IMR-90 (cell line): ENCODE data around the gene SUGT1. TPM values are rescaled to one million over a fixed set of nuclear protein-coding genes. Genes with fewer than 3 reads are reported as not detected.

ENCODE experiments used
- ATAC-seq: fragments of 200-7000 bp; cut with Tn5 transposase; 2 replicates; pipeline ENCODE4 v1.9.1; 2020; ENCODE audit warnings: low read depth, mild to moderate bottlenecking, moderate library complexity
- BruUV-seq: library from RNA; stranded (reverse); fragments of 400-500 nt; replicated peaks from 2 replicates; lab custom pipeline; 2021; lab: Mats Ljungman, UMichigan
- CTCF ChIA-PET: fragments of 300-600 bp; formaldehyde crosslinking; extraction: SDS; loops from one replicate; lab custom pipeline; 2021; ENCODE audit warnings: antibody characterized with exemption; lab: Yijun Ruan, JAX
- POLR2A ChIA-PET: fragments of 300-600 bp; sonication (Branson Sonifier 250); formaldehyde crosslinking; loops from one replicate; lab custom pipeline; 2022; ENCODE audit warnings: antibody characterized with exemption; ENCODE audit not compliant: unreplicated experiment; lab: Charles Lee
- DNase-seq: peaks from one replicate; pipeline ENCODE4 v3.0.0; 2013
- H2AFZ ChIP-seq: replicated peaks from 2 replicates; pipeline ENCODE3; 2013; ENCODE audit warnings: low read length, mild to moderate bottlenecking; ENCODE audit not compliant: poor library complexity
- H2AK5ac ChIP-seq: 2 replicates; pipeline ENCODE4 v1.6.1; 2013; ENCODE audit warnings: low read depth, low read length, inconsistent platforms
- H2AK9ac ChIP-seq: replicated peaks from 2 replicates; pipeline ENCODE3; 2013; ENCODE audit warnings: mild to moderate bottlenecking, low read depth, low read length, moderate library complexity; ENCODE audit not compliant: poor library complexity
- H2BK120ac ChIP-seq: 2 replicates; pipeline ENCODE4 v1.6.1; 2013; ENCODE audit warnings: low read depth, low read length, inconsistent platforms
- H2BK15ac ChIP-seq: 3 replicates; pipeline ENCODE4 v1.6.1; 2013; ENCODE audit warnings: low read depth, low read length, inconsistent platforms
- H2BK20ac ChIP-seq: 2 replicates; pipeline ENCODE4 v1.6.1; 2013; ENCODE audit warnings: low read depth, mild to moderate bottlenecking, inconsistent platforms, low read length, moderate library complexity
- H2BK5ac ChIP-seq: 2 replicates; pipeline ENCODE4 v1.6.1; 2013; ENCODE audit warnings: mild to moderate bottlenecking, low read depth, low read length, inconsistent platforms; ENCODE audit not compliant: poor library complexity, severe bottlenecking
- H3K14ac ChIP-seq: replicated peaks from 2 replicates; pipeline ENCODE4 v1.6.1; 2013; ENCODE audit warnings: low read depth, low read length, inconsistent platforms
- H3K18ac ChIP-seq: 2 replicates; pipeline ENCODE4 v1.6.1; 2013; ENCODE audit warnings: low read depth, low read length, control low read depth
- H3K23ac ChIP-seq: 2 replicates; pipeline ENCODE4 v1.6.1; 2013; ENCODE audit warnings: low read depth, low read length, inconsistent platforms
- H3K27ac ChIP-seq: 2 replicates; pipeline ENCODE4 v1.5.1; 2013; ENCODE audit warnings: mild to moderate bottlenecking, control low read depth, low read length; ENCODE audit not compliant: insufficient read depth
- H3K27me3 ChIP-seq: 2 replicates; pipeline ENCODE4 v1.6.1; 2013; ENCODE audit warnings: low read length; ENCODE audit not compliant: control insufficient read depth, insufficient read depth
- H3K36me3 ChIP-seq: 2 replicates; pipeline ENCODE4 v1.6.1; 2013; ENCODE audit warnings: low read length, mixed read lengths; ENCODE audit not compliant: control insufficient read depth, insufficient read depth
- H3K4ac ChIP-seq: 2 replicates; pipeline ENCODE4 v1.6.1; 2013; ENCODE audit warnings: low read depth, low read length, inconsistent platforms
- H3K4me1 ChIP-seq: 2 replicates; pipeline ENCODE4 v1.6.1; 2013; ENCODE audit warnings: low read length, mixed read lengths; ENCODE audit not compliant: control insufficient read depth, insufficient read depth
- H3K4me2 ChIP-seq: 2 replicates; pipeline ENCODE4 v1.6.1; 2013; ENCODE audit warnings: low read depth, mild to moderate bottlenecking, control low read depth, low read length, moderate library complexity
- H3K4me3 ChIP-seq: 2 replicates; pipeline ENCODE4 v1.5.1; 2013; ENCODE audit warnings: low read depth, mild to moderate bottlenecking, control low read depth, low read length, moderate library complexity; ENCODE audit not compliant: insufficient read depth
- H3K56ac ChIP-seq: 2 replicates; pipeline ENCODE4 v1.6.1; 2013; ENCODE audit warnings: low read length, inconsistent platforms; ENCODE audit not compliant: insufficient read depth; ENCODE audit errors: extremely low read depth
- H3K79me1 ChIP-seq, 2 experiments: 2 replicates each; pipeline ENCODE4 v1.6.1; 2013; ENCODE audit warnings: low read length in 2 of 2, inconsistent platforms in 1 of 2, low read depth in 1 of 2
- H3K9ac ChIP-seq: 2 replicates; pipeline ENCODE4 v1.6.1; 2013; ENCODE audit warnings: low read depth, low read length, control low read depth
- H3K9me1 ChIP-seq: 2 replicates; pipeline ENCODE4 v1.6.1; 2013; ENCODE audit warnings: low read length, inconsistent platforms; ENCODE audit not compliant: insufficient read depth
- H3K9me3 ChIP-seq: 2 replicates; pipeline ENCODE4 v1.6.1; 2013; ENCODE audit warnings: low read length; ENCODE audit not compliant: control insufficient read depth, insufficient read depth
- H4K20me1 ChIP-seq: 2 replicates; pipeline ENCODE4 v1.6.1; 2013; ENCODE audit warnings: low read length, inconsistent platforms; ENCODE audit not compliant: insufficient read depth
- H4K5ac ChIP-seq: 2 replicates; pipeline ENCODE4 v1.6.1; 2013; ENCODE audit warnings: mild to moderate bottlenecking, low read depth, low read length, control low read depth
- H4K8ac ChIP-seq, 2 experiments: 2 replicates each; pipeline ENCODE4 v1.6.1; 2013; ENCODE audit warnings: low read depth in 2 of 2, low read length in 2 of 2, control low read depth in 1 of 2, inconsistent platforms in 1 of 2
- H4K91ac ChIP-seq: 2 replicates; pipeline ENCODE4 v1.6.1; 2013; ENCODE audit warnings: low read depth, low read length, inconsistent platforms; ENCODE audit not compliant: insufficient read depth
- SMC3 ChIP-seq: fragments of 150-350 bp; IDR thresholded peaks from 2 replicates; pipeline ENCODE4 v1.6.1; 2016; ENCODE audit warnings: low read depth, mild to moderate bottlenecking, antibody characterized with exemption, low read length, moderate library complexity
- WGBS, 2 experiments: methylation state at CpG; one replicate each; pipeline versions ENCODE4 v1.1.5 to v1.1.7; 2013; ENCODE audit warnings: missing lambda C conversion rate in 2 of 2; ENCODE audit not compliant: insufficient read length in 1 of 2; ENCODE audit errors: extremely low coverage in 2 of 2; 5-methylcytosine and 5-hydroxymethylcytosine counted together
- dilution Hi-C: fragments of 300-500 bp; cut with HindIII; formaldehyde crosslinking; loops from one replicate; pipeline ENCODE4 v1.14.3; 2018; ENCODE audit warnings: low sequenced_read_pairs; ENCODE audit not compliant: unreplicated experiment
- in situ Hi-C: fragments of 300-500 bp; cut with MboI; formaldehyde crosslinking; loops from 3 replicates; pipeline ENCODE4 v1.14.3; 2019; ENCODE audit warnings: low sequenced_read_pairs, inconsistent platforms, mixed read lengths
- intact Hi-C: fragments of 100-400 bp; cut with micrococcal nuclease; formaldehyde crosslinking; loops from 2 replicates; pipeline ENCODE4 v1.10.0; 2022
- polyA plus RNA-seq, 3 experiments: library from polyadenylated mRNA; depleted of rRNA; stranded (reverse); fragments of >200 nt; gene quantifications; 2 replicates each; pipeline ENCODE4 v1.2.3, GENCODE V29; 2012; ENCODE audit warnings: low replicate concordance in 1 of 3
- total RNA-seq: library from RNA; depleted of rRNA; stranded (reverse); fragments of >200 nt; gene quantifications from 2 replicates; pipeline ENCODE4 v1.2.3, GENCODE V29; 2012
- TF ChIP-seq, protein P1 (sequence below): conservative IDR thresholded peaks from 2 replicates; pipeline ENCODE4 v1.5.1; 2012; ENCODE audit warnings: mild to moderate bottlenecking, low read depth, low read length, improper control_type of control experiment

SUGT1 gene
- total and polyA plus RNA-seq, 2 of the 4 experiments (the other 2 are of a cell fraction): 21.5 to 24.6 TPM

DNA sequence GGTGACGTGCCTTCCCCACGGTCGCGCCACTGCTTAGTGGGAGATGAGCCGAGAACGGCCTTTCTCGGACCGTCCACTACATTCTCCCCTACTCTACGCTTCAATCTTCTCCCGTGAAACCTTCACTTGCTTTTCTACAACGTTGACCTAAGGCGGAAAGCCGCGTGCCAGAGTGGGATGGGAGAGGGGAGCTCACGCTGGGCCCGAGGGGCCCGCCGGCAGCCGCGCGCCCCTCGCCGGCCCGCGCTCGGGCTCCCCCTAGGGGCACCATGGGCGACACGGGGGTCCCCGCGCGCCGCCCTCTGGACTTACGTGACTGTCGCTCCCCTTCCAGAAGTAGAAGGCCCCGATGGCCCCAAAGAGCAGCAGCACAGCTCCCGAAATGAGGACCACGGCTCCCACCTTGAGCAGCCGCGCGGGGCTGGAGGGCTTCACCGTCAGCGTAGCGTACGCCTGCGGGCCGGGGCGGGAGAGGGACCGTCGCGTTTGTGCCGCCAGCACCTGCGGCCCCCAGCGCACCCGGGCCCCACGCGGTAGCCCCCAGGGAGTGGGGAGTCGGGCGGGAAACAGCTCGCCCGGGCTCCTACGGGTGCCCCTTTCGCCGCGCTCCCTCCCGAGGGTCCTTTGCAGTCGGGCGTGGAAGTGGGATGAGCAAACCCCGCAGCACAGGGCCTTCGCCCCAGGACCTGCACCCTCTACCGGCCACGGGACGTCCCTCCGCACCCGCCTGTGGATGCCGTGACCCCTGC, 86.3 kb downstream of the SUGT1 start:
- H3K4me3 ChIP-seq: peak overlapping the region; percentile 23; the same call in 1 of the 2 replicates
- H3K18ac ChIP-seq: no peak overlapping the region
- H2AFZ ChIP-seq: peak overlapping the region; percentile 85
- H3K9me3 ChIP-seq: no peaks in the 10 kb centered on the region
- no peak overlapping the region for H2BK5ac ChIP-seq
- peaks cover 28% of the 10 kb centered on the region for H3K27me3 ChIP-seq
- H4K20me1 ChIP-seq: no peaks in the 10 kb centered on the region
- no peak overlapping the region for H3K56ac ChIP-seq
- no peak overlapping the region for H3K27ac ChIP-seq
- no peak overlapping the region for H2BK15ac ChIP-seq
- H2AK9ac ChIP-seq: no peak overlapping the region
- intact Hi-C loops (no loop called here), in situ Hi-C loops (no loop called here), dilution Hi-C loops (no loop called here)
- no peak overlapping the region for H2AK5ac ChIP-seq
- no peak overlapping the region for H3K9ac ChIP-seq
- no TSS peak for BruUV-seq
- ChIA-PET POLR2A (no interaction called here), CTCF (interaction anchor here (0.7 kb wide), 1 partner anchor 227 kb away, joined by 3 read pairs; no protein-coding TSS in a partner anchor)
- H4K5ac ChIP-seq: no peak overlapping the region
- H3K14ac ChIP-seq: no peak overlapping the region
- H3K4me2 ChIP-seq: peak overlapping the region; percentile 77
- no peak overlapping the region for H2BK20ac ChIP-seq
- H3K4ac ChIP-seq: no peak overlapping the region
- H2BK120ac ChIP-seq: no peak overlapping the region
- TF ChIP-seq, protein P1, sequence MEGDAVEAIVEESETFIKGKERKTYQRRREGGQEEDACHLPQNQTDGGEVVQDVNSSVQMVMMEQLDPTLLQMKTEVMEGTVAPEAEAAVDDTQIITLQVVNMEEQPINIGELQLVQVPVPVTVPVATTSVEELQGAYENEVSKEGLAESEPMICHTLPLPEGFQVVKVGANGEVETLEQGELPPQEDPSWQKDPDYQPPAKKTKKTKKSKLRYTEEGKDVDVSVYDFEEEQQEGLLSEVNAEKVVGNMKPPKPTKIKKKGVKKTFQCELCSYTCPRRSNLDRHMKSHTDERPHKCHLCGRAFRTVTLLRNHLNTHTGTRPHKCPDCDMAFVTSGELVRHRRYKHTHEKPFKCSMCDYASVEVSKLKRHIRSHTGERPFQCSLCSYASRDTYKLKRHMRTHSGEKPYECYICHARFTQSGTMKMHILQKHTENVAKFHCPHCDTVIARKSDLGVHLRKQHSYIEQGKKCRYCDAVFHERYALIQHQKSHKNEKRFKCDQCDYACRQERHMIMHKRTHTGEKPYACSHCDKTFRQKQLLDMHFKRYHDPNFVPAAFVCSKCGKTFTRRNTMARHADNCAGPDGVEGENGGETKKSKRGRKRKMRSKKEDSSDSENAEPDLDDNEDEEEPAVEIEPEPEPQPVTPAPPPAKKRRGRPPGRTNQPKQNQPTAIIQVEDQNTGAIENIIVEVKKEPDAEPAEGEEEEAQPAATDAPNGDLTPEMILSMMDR: peak; percentile 39
- TF ChIP-seq SMC3: no peak
- 0% methylated on average over 13 of the region's 75 CpGs; no CpG with 5 or more reads in 1 of the 2 experiments for WGBS, 2 experiments
- DNase-seq (no peak), ATAC-seq (peak; percentile 74)
- no peaks in the 10 kb centered on the region for H3K79me1 ChIP-seq
- no peaks in the 10 kb centered on the region for H3K36me3 ChIP-seq
- no peak overlapping the region for H4K8ac ChIP-seq
- H3K4me1 ChIP-seq: no peaks in the 10 kb centered on the region; the same call in 1 of the 2 replicates
- H4K91ac ChIP-seq: no peak overlapping the region
- H3K9me1 ChIP-seq: no peaks in the 10 kb centered on the region
- peak overlapping the region; percentile 51; the same call in 1 of the 2 replicates for H3K23ac ChIP-seq
